Activated CD8-positive, alpha-beta T cell treated with anti-CD3 and anti-CD28 coated beads for 36 hours (primary cell): ENCODE data around the gene PTX4. TPM values are rescaled to one million over a fixed set of nuclear protein-coding genes. Genes with fewer than 3 reads are reported as not detected.

Experiments used
- ATAC-seq: fragments of 200-7000 bp; cut with Tn5 transposase; one replicate; pipeline ENCODE4 v1.10.0; 2021; ENCODE audit warnings: mild to moderate bottlenecking, moderate library complexity
- CTCF ChIA-PET: fragments of 350-600 bp; sonication (Branson Sonifier 250); formaldehyde crosslinking; loops from one replicate; lab custom pipeline; 2021; ENCODE audit warnings: antibody characterized with exemption; lab: Charles Lee
- POLR2A ChIA-PET: fragments of 350-600 bp; sonication (Branson Sonifier 250); formaldehyde crosslinking; loops from one replicate; lab custom pipeline; 2021; ENCODE audit warnings: antibody characterized with exemption; lab: Charles Lee
- DNase-seq: peaks from one replicate; pipeline ENCODE4 v3.0.0-alpha.2; 2020
- H3K27ac Mint-ChIP-seq: one replicate; pipeline ENCODE4 v1.8.0; 2021; ENCODE audit warnings: mild to moderate bottlenecking, mixed read lengths
- H3K27me3 Mint-ChIP-seq: one replicate; pipeline ENCODE4 v1.8.0; 2021; ENCODE audit warnings: mixed read lengths
- H3K36me3 Mint-ChIP-seq: one replicate; pipeline ENCODE4 v1.8.0; 2021; ENCODE audit warnings: low read depth, mixed read lengths
- H3K4me1 Mint-ChIP-seq: one replicate; pipeline ENCODE4 v1.8.0; 2021; ENCODE audit warnings: low read depth, mixed read lengths
- H3K4me3 Mint-ChIP-seq: one replicate; pipeline ENCODE4 v1.8.0; 2021; ENCODE audit warnings: mild to moderate bottlenecking, moderate library complexity, mixed read lengths
- H3K9me3 Mint-ChIP-seq: one replicate; pipeline ENCODE4 v1.8.0; 2021; ENCODE audit warnings: mixed read lengths
- CTCF ChIP-seq: fragments of 200-600 bp; IDR thresholded peaks from one replicate; pipeline ENCODE4 v1.8.0; 2022; ENCODE audit warnings: antibody characterized with exemption, mild to moderate bottlenecking
- intact Hi-C: fragments of 100-400 bp; cut with micrococcal nuclease; formaldehyde crosslinking; loops from one replicate; pipeline ENCODE4 v1.10.0; 2022
- total RNA-seq, 2 experiments: library from RNA; stranded (reverse); gene quantifications; one replicate each; pipeline ENCODE4 v1.2.3, GENCODE V29; 2021

PTX4 gene
- total RNA-seq, 2 experiments from 2014 or later, result not detected

GRCh38 chr16:1500465-1501150 lies 11.9 kb upstream of the PTX4 start:
- ChIA-PET POLR2A (interaction anchor here (0.9 kb wide), 1 partner anchor 11 kb away, joined by 3 read pairs; no protein-coding TSS in a partner anchor), CTCF (no interaction called here)
- Mint-ChIP-seq H3K9me3 (no peaks in the 10 kb centered on the region), H3K27me3 (no peaks in the 10 kb centered on the region), H3K36me3 (peaks cover 18% of the 10 kb centered on the region), H3K4me3 (no peak overlapping the region), H3K4me1 (no peaks in the 10 kb centered on the region), H3K27ac (no peak overlapping the region)
- no peak for DNase-seq
- ATAC-seq, result no peak
- intact Hi-C loops, result no loop called here
- TF ChIP-seq CTCF, result no peak

GRCh38 chr16:1499756-1500464 lies 11.2 kb upstream of the PTX4 start:
- intact Hi-C loops, result no loop called here
- no peaks in the 10 kb centered on the region for H3K4me1 Mint-ChIP-seq
- no peak overlapping the region for H3K27ac Mint-ChIP-seq
- no peak for ATAC-seq
- no peak for DNase-seq
- no peaks in the 10 kb centered on the region for H3K27me3 Mint-ChIP-seq
- no peak for TF ChIP-seq CTCF
- no peaks in the 10 kb centered on the region for H3K9me3 Mint-ChIP-seq
- no peak overlapping the region for H3K4me3 Mint-ChIP-seq
- ChIA-PET POLR2A (interaction anchor here (0.9 kb wide), 1 partner anchor 12 kb away, joined by 3 read pairs; no protein-coding TSS in a partner anchor), CTCF (no interaction called here)
- H3K36me3 Mint-ChIP-seq, result peaks cover 18% of the 10 kb centered on the region

GRCh38 chr16:1498899-1499676 lies 10.3 kb upstream of the PTX4 start:
- CTCF ChIA-PET, result no interaction called here
- DNase-seq (no peak), ATAC-seq (no peak)
- POLR2A ChIA-PET, result interaction anchor here (1.4 kb wide), 1 partner anchor 25 kb away, joined by 4 read pairs; no protein-coding TSS in a partner anchor
- Mint-ChIP-seq H3K4me1 (peaks cover 2% of the 10 kb centered on the region), H3K36me3 (peaks cover 21% of the 10 kb centered on the region), H3K27me3 (no peaks in the 10 kb centered on the region), H3K27ac (no peak overlapping the region), H3K4me3 (no peak overlapping the region), H3K9me3 (no peaks in the 10 kb centered on the region)
- intact Hi-C loops, result no loop called here
- TF ChIP-seq CTCF, result no peak

GRCh38 chr16:1497014-1497598 lies 8.4 kb upstream of the PTX4 start:
- H3K9me3 Mint-ChIP-seq, result no peaks in the 10 kb centered on the region
- ChIA-PET CTCF (no interaction called here), POLR2A (interaction anchor here (2.1 kb wide), 1 partner anchor 18 kb away, joined by 8 read pairs; no protein-coding TSS in a partner anchor)
- intact Hi-C loops, result no loop called here
- H3K4me3 Mint-ChIP-seq, result no peak overlapping the region
- no peak for TF ChIP-seq CTCF
- no peaks in the 10 kb centered on the region for H3K27me3 Mint-ChIP-seq
- peaks cover 10% of the 10 kb centered on the region for H3K4me1 Mint-ChIP-seq
- DNase-seq (no peak), ATAC-seq (no peak)
- peaks cover 10% of the 10 kb centered on the region for H3K36me3 Mint-ChIP-seq
- no peak overlapping the region for H3K27ac Mint-ChIP-seq
